Neutrophil (primary cell): ENCODE results near the gene ZNF32.

Source experiments
- H3K27ac ChIP-seq: fragments of 200-600 bp; sonication (generic); 2 replicates; pipeline ENCODE4 v1.5.1; 2016; ENCODE audit warnings: mild to moderate bottlenecking, moderate library complexity
- H3K27me3 ChIP-seq: fragments of 200-600 bp; sonication (generic); 2 replicates; pipeline ENCODE4 v1.6.0; 2016; ENCODE audit warnings: mild to moderate bottlenecking
- H3K36me3 ChIP-seq: fragments of 200-600 bp; sonication (generic); 2 replicates; pipeline ENCODE4 v1.5.1; 2017
- H3K4me1 ChIP-seq, 2 experiments: fragments of 200-600 bp in 1 of 2; sonication (generic) in 1 of 2; 1 replicate in 1 of 2; 2 replicates in 1 of 2; pipeline versions ENCODE4 v1.5.1 to v1.6.1; 2013 to 2016; ENCODE audit warnings: low read depth in 1 of 2, low read length in 1 of 2, mild to moderate bottlenecking in 1 of 2, moderate library complexity in 1 of 2; ENCODE audit not compliant: control insufficient read depth in 1 of 2, insufficient read depth in 1 of 2
- H3K4me3 ChIP-seq, 2 experiments: fragments of 200-600 bp in 1 of 2; sonication (generic) in 1 of 2; 1 replicate in 1 of 2; 2 replicates in 1 of 2; pipeline ENCODE4 v1.5.1; 2013 to 2016; ENCODE audit warnings: low read depth in 1 of 2, low read length in 1 of 2, mild to moderate bottlenecking in 1 of 2, moderate library complexity in 1 of 2
- H3K9me3 ChIP-seq: fragments of 200-600 bp; sonication (generic); 2 replicates; pipeline ENCODE4 v1.5.1; 2016
- CTCF ChIP-seq: fragments of 200-600 bp; sonication (generic); IDR thresholded peaks from 2 replicates; pipeline ENCODE4 v1.5.1; 2016; ENCODE audit warnings: antibody characterized with exemption

ZNF32 gene

DNA sequence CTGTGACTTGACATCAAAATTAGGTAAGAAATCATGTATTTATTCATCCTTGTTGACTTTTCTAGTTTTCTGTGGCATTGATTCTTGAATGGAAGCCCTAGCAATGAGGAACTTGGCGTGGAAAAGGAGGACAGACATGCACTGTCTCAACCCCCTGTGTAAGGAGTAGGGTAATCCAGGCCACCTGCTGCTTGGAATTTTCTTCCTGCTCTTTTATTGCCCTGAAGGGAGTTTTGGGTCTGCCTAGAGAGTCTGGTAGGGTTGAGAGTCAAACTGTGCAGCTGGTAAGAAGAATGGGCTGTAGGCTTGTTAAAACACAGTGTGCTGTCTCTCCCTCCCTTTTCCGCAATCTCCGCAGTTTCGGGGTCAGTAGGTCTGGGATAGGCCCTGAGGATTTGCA, 19.7 kb downstream of the ZNF32 start:
- Histone ChIP-seq H3K9me3 (no peaks in the 10 kb centered on the region), H3K27me3 (no peaks in the 10 kb centered on the region), H3K27ac (no peak overlapping the region), H3K36me3 (no peaks in the 10 kb centered on the region), H3K4me1 (no peaks in the 10 kb centered on the region), H3K4me3 (no peak overlapping the region)
- no peak for TF ChIP-seq CTCF

DNA sequence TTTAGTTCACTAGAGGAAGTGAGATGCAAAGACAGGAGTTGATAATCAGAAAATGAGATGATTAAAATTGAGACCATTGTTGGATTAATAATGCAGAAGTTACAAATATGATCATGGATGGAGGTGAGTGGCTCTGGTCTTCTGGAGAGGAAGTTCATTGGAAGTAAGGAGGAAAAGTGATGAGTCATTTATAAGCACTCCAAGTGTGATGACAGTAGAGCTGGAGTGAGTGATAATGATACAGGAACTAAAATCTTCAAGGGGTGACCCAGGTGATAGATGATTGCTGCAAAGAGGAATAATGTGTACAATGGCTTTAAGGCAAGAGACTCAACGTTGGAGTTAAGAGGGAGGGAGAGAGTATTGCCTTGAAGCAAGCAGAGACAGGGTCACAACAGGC, 20.7 kb downstream of the ZNF32 start:
- no peak for TF ChIP-seq CTCF
- H3K9me3 ChIP-seq, result no peaks in the 10 kb centered on the region
- peaks cover 0 to 4% of the 10 kb centered on the region in 2 experiments for H3K4me1 ChIP-seq
- no peaks in the 10 kb centered on the region for H3K36me3 ChIP-seq
- H3K4me3 ChIP-seq, result no peak overlapping the region
- H3K27ac ChIP-seq, result no peak overlapping the region
- H3K27me3 ChIP-seq, result no peaks in the 10 kb centered on the region

GRCh38 chr10:43623351-43623750, 25.3 kb downstream of the ZNF32 start:
- H3K4me3 ChIP-seq, result no peak overlapping the region
- H3K4me1 ChIP-seq, result peaks cover 0 to 4% of the 10 kb centered on the region in 2 experiments
- H3K27ac ChIP-seq, result no peak overlapping the region
- no peaks in the 10 kb centered on the region for H3K36me3 ChIP-seq
- H3K9me3 ChIP-seq, result no peaks in the 10 kb centered on the region
- H3K27me3 ChIP-seq, result no peaks in the 10 kb centered on the region
- no peak for TF ChIP-seq CTCF

- no peak for TF ChIP-seq CTCF
These were observed 26.6 kb downstream of the ZNF32 start for GRCh38 chr10:43622038-43622437.

GRCh38 chr10:43619368-43619767, 29.3 kb downstream of the ZNF32 start:
- TF ChIP-seq CTCF, result no peak
- H3K27me3 ChIP-seq, result no peaks in the 10 kb centered on the region
- H3K27ac ChIP-seq, result no peak overlapping the region
- H3K36me3 ChIP-seq, result no peaks in the 10 kb centered on the region
- H3K9me3 ChIP-seq, result peaks cover 22% of the 10 kb centered on the region
- peaks cover 0 to 4% of the 10 kb centered on the region in 2 experiments for H3K4me1 ChIP-seq
- no peak overlapping the region for H3K4me3 ChIP-seq

More at GRCh38 chr10:43622038-43622437, 26.6 kb downstream of the ZNF32 start:
- H3K4me3 ChIP-seq, result no peak overlapping the region
- H3K4me1 ChIP-seq, result peaks cover 0 to 4% of the 10 kb centered on the region in 2 experiments
- no peaks in the 10 kb centered on the region for H3K27me3 ChIP-seq
- no peaks in the 10 kb centered on the region for H3K36me3 ChIP-seq
- H3K27ac ChIP-seq, result no peak overlapping the region
- peaks cover 7% of the 10 kb centered on the region for H3K9me3 ChIP-seq
